ENCODE data around the gene PLXNA4.

DNA sequence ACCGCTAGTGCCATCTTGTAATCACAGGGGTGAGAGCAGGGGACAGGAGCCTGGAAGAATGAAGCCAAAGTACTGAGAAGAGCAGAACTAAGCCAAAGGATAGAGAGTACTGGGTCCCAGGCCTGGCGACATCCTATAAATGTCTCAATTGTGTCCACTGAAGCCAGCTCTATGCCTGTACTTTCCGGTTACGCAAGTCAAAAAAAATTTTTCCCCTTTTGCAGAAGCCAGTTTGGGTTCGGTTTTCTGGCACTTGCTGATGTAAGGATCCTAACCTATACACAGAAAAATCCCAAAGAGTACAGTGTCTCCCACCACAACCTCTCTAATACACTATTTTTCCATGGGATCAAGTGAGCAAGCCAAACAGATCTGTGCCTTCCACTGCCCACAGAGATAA lies 61.1 kb downstream of the PLXNA4 start:
- no peak for TF ChIP-seq SUZ12 (IDR thresholded peaks at IDR 0.05)
- TF ChIP-seq L3MBTL2 (conservative IDR thresholded peaks at IDR 0.05) = no peak
- no peak for TF ChIP-seq BHLHE40 (IDR thresholded peaks at IDR 0.05; ENCODE audit: borderline replicate concordance)
- TF ChIP-seq, protein P1, sequence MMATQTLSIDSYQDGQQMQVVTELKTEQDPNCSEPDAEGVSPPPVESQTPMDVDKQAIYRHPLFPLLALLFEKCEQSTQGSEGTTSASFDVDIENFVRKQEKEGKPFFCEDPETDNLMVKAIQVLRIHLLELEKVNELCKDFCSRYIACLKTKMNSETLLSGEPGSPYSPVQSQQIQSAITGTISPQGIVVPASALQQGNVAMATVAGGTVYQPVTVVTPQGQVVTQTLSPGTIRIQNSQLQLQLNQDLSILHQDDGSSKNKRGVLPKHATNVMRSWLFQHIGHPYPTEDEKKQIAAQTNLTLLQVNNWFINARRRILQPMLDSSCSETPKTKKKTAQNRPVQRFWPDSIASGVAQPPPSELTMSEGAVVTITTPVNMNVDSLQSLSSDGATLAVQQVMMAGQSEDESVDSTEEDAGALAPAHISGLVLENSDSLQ (IDR thresholded peaks at IDR 0.05) = no peak
- TF ChIP-seq FOXM1 (IDR thresholded peaks at IDR 0.05; ENCODE audit: borderline replicate concordance) = no peak
- TF ChIP-seq NFRKB (IDR thresholded peaks at IDR 0.05) = no peak
- no peak for TF ChIP-seq FOXK2 (IDR thresholded peaks at IDR 0.05)
- TF ChIP-seq TARDBP (IDR thresholded peaks at IDR 0.05) = no peak
- TF ChIP-seq HDGF (IDR thresholded peaks at IDR 0.05; ENCODE audit: borderline replicate concordance) = no peak
